ENCODE measurements around the gene SLC41A3. TPM values are rescaled to one million over a fixed set of nuclear protein-coding genes. Genes with fewer than 3 reads are reported as not detected.

SLC41A3 gene
- total RNA-seq, 2 donors from 2014 or later = 32.2 to 131 TPM

- Histone ChIP-seq H3K4me3 (no peak overlapping the region), H3K27ac (no peak overlapping the region), H3K36me3 (no peaks in the 10 kb centered on the region), H3K9me3 (no peaks in the 10 kb centered on the region), H3K4me1 (replicated peaks) (no peaks in the 10 kb centered on the region), H3K27me3 (replicated peaks; ENCODE audit: insufficient read depth) (no peaks in the 10 kb centered on the region)
- TF ChIP-seq POLR2A (IDR thresholded peaks at IDR 0.05) (no peak), POLR2AphosphoS5 (IDR thresholded peaks at IDR 0.05) (no peak), CTCF (IDR thresholded peaks at IDR 0.05) (no peak)
- intact Hi-C loops (cut with DNase I) = no loop called here
- no peak for DNase-seq (ENCODE audit: low spot score)
- 63% methylated on average over 11 of the region's 11 CpGs for WGBS
Measured at GRCh38 chr3:126034481-126035361, 49.2 kb downstream of the SLC41A3 start.

- no peak overlapping the region for H3K4me3 ChIP-seq
- H3K27me3 ChIP-seq (replicated peaks; ENCODE audit: insufficient read depth) = no peaks in the 10 kb centered on the region
- no peaks in the 10 kb centered on the region for H3K4me1 ChIP-seq (replicated peaks)
- H3K36me3 ChIP-seq = no peaks in the 10 kb centered on the region
- H3K9me3 ChIP-seq = no peaks in the 10 kb centered on the region
- WGBS = 86% methylated on average over 5 of the region's 5 CpGs
- intact Hi-C loops (cut with DNase I) = no loop called here
- H3K27ac ChIP-seq = no peak overlapping the region
- no peak for TF ChIP-seq CTCF (IDR thresholded peaks at IDR 0.05)
- no peak for DNase-seq (ENCODE audit: low spot score)
Measured at GRCh38 chr3:126033765-126034164, 50.2 kb downstream of the SLC41A3 start.

GRCh38 chr3:126033051-126033745, 50.7 kb downstream of the SLC41A3 start:
- Histone ChIP-seq H3K4me1 (replicated peaks) (no peaks in the 10 kb centered on the region), H3K4me3 (no peak overlapping the region), H3K27me3 (replicated peaks; ENCODE audit: insufficient read depth) (no peaks in the 10 kb centered on the region), H3K27ac (no peak overlapping the region), H3K36me3 (no peaks in the 10 kb centered on the region), H3K9me3 (no peaks in the 10 kb centered on the region)
- 87% methylated on average over 3 of the region's 3 CpGs for WGBS
- intact Hi-C loops (cut with DNase I) = no loop called here
- no peak for TF ChIP-seq POLR2AphosphoS5 (IDR thresholded peaks at IDR 0.05)
- TF ChIP-seq POLR2A (IDR thresholded peaks at IDR 0.05) = no peak
- TF ChIP-seq CTCF (IDR thresholded peaks at IDR 0.05) = no peak
- DNase-seq (ENCODE audit: low spot score) = no peak

GRCh38 chr3:126031981-126032471, 51.9 kb downstream of the SLC41A3 start:
- no peak for DNase-seq (ENCODE audit: low spot score)
- intact Hi-C loops (cut with DNase I) = no loop called here

More at GRCh38 chr3:126031981-126032471, 51.9 kb downstream of the SLC41A3 start:
- no peak for TF ChIP-seq POLR2A (IDR thresholded peaks at IDR 0.05)
- no peak for TF ChIP-seq POLR2AphosphoS5 (IDR thresholded peaks at IDR 0.05)
- TF ChIP-seq CTCF (IDR thresholded peaks at IDR 0.05) = no peak
- Histone ChIP-seq H3K27me3 (replicated peaks; ENCODE audit: insufficient read depth) (no peaks in the 10 kb centered on the region), H3K36me3 (no peaks in the 10 kb centered on the region), H3K27ac (no peak overlapping the region), H3K9me3 (no peaks in the 10 kb centered on the region), H3K4me3 (no peak overlapping the region), H3K4me1 (replicated peaks) (no peaks in the 10 kb centered on the region)
- 71% methylated on average over 9 of the region's 9 CpGs for WGBS
